Thyroid gland (tissue), 4 donors: Measurements from ENCODE around the gene RPS8.

Experiments used
- POLR2A ChIP-seq, 2 donors: fragments of 450-650 bp; IDR thresholded peaks; one replicate each; pipeline ENCODE4 v1.6.1; 2017; ENCODE audit warnings: antibody characterized with exemption in 2 of 2, mild to moderate bottlenecking in 2 of 2, moderate library complexity in 1 of 2
- TF ChIP-seq, protein P1 (sequence below), 6 experiments: fragments of 200-600 bp in 3 of 6; fragments of 450-650 bp in 3 of 6; sonication (generic) in 3 of 6; IDR thresholded peaks; one replicate each; pipeline ENCODE4 v1.5.1; 2016 to 2019; ENCODE audit warnings: antibody characterized with exemption in 6 of 6, mild to moderate bottlenecking in 2 of 6, inconsistent platforms in 1 of 6, moderate library complexity in 1 of 6

DNA sequence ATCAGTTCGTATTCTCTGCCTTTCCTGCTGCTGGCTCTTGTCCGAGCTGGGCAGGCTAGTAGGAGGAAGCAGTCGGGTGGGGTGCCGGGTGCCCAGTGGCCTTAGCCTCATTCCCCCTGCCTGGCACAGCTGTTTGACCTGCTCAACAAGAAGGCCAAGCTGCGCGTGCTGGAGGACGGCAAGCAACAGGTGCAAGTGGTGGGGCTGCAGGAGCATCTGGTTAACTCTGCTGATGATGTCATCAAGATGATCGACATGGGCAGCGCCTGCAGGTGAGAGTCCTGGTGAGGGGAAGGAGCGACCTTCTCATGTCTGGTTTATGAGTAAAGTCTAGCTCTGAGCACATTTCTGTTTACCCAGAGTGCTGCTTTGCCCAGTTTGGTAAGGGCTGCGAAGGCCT is 16.3 kb upstream of the RPS8 start:
- TF ChIP-seq, protein P1, sequence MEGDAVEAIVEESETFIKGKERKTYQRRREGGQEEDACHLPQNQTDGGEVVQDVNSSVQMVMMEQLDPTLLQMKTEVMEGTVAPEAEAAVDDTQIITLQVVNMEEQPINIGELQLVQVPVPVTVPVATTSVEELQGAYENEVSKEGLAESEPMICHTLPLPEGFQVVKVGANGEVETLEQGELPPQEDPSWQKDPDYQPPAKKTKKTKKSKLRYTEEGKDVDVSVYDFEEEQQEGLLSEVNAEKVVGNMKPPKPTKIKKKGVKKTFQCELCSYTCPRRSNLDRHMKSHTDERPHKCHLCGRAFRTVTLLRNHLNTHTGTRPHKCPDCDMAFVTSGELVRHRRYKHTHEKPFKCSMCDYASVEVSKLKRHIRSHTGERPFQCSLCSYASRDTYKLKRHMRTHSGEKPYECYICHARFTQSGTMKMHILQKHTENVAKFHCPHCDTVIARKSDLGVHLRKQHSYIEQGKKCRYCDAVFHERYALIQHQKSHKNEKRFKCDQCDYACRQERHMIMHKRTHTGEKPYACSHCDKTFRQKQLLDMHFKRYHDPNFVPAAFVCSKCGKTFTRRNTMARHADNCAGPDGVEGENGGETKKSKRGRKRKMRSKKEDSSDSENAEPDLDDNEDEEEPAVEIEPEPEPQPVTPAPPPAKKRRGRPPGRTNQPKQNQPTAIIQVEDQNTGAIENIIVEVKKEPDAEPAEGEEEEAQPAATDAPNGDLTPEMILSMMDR (IDR thresholded peaks at IDR 0.05), result no peak
- TF ChIP-seq POLR2A (IDR thresholded peaks at IDR 0.05), result no peak
